GM21367 (cell line): ENCODE measurements around the gene MLLT3.

Experiments used
- ATAC-seq: cut with Tn5 transposase; IDR thresholded peaks from one replicate; pipeline ENCODE4 v1.9.1; 2021; ENCODE audit not compliant: unreplicated experiment

The MLLT3 gene

DNA sequence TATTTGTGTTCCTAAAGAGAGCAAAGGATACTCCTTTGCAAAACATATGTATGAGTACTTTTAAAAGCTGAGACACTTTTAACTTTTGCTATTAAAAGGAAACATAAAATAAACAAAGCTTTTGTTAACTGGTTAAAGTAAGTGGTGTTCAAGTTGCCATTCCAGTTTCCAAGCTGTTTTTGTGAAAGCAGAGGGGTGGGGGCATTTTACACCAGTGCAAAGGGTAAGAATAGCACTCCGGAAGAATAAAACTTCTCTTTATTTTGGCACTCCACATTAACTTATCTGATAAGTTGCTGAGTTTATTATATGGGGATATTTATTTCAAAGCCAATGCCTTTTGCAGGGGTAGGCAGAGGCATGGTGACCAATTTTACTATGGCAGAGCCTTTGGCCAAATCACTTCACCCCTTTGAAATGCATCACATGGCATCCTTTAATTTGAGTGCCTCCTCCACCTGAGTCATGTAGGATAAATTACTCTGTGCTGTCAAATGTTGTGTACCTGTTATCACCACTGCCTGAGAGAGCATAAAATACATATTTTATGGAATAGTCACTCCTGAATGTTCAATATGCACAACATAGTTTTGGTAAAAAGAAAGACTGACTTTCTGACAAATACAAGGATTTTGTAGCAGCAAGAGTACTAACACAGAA lies 62.9 kb downstream of the MLLT3 start:
- no peak for ATAC-seq

DNA sequence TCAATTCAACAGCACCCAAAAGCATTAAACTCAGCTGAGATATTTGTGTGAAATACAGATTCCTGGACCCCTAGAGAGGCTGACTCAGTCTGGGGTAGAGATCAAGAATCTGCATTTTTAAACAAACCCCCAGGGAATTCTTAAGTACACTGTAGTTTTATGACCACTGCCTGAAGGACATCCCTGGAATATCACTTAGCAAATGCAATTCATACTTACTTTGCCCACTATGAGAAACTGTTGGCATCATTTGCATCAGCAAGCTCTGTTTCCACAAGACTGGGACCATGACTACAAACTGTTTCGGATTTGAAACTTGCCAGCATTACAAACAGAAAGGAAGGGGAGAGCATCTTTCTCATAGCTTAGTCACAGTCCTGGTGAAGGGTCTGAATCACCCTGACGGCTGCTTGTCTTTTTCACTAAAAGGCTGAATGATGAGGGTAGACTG lies 63.7 kb downstream of the MLLT3 start:
- no peak for ATAC-seq

DNA sequence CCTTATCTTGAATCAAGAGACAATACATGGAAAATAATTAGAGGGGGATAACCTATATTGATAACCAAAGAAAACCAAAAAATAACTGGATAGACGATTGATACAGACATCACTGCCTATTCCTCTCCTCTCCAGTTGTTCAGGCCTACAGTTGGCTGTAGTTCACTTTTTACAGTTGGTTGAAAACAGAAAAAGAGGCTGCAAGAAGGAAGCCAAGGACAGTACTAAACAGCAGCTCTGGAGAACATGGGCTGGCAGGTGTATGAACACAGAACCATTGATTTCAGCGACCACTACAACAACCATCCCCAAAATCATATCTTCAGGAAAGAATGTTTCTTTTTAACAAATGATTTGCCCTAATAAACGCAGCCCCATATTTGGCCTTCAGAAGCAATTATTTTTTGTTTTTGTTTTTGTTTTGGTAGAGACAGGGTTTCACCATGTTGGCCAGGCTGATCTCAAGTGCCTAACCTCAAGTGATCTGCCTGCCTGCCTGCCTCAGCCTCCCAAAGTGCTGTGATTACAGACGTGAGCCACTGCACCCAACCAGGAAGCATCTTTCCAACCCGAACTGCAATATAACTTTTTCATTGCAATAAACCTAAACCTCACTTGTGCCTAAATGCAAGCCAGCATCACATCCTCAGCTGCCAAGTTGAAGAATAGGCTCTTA lies 64.3 kb downstream of the MLLT3 start:
- no peak for ATAC-seq

DNA sequence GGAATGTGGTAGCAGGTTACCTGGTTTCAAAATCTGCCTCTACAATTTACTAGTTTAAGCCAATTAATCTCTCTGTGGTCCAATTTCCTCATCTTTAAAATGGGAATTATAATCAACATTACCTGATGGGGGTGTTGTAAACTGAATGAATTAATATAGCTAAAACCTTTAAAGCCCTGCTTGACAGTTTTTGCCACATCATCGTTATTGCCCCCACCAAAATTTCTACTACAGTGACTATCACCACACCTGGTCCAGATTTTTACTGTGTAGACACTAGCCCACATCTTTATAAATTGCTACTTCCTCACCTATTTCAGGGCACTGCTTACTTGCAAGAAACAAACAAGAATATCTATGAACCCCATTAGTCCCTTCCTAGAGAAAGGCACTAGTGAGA lies 65.0 kb downstream of the MLLT3 start:
- no peak for ATAC-seq

DNA sequence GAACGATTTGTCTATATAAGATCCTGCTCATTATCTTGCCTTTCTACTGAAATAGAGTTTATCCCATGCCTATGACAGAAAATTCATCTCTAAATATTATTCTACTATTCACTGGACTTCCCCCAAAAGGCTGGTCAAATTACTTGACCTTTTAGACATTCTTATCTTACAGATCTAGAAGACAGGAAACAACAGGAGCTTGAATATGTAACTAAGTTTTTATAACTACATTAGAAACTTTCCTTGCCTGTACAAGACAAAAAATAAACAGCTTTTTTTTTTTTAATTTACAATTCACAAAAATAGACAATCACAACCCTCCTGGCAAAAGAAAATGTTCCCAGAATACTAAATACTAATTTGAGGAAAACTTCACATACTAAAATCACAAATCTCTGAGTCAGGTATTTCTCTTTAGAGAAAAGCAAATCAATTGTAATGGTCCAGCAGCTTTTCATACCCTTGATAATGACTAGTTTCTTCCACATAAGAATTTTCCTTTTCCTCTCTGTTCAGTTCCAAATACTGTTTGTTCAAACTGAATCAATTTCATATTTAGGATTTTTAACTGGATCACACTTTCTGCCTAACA lies 68.6 kb downstream of the MLLT3 start:
- no peak for ATAC-seq

DNA sequence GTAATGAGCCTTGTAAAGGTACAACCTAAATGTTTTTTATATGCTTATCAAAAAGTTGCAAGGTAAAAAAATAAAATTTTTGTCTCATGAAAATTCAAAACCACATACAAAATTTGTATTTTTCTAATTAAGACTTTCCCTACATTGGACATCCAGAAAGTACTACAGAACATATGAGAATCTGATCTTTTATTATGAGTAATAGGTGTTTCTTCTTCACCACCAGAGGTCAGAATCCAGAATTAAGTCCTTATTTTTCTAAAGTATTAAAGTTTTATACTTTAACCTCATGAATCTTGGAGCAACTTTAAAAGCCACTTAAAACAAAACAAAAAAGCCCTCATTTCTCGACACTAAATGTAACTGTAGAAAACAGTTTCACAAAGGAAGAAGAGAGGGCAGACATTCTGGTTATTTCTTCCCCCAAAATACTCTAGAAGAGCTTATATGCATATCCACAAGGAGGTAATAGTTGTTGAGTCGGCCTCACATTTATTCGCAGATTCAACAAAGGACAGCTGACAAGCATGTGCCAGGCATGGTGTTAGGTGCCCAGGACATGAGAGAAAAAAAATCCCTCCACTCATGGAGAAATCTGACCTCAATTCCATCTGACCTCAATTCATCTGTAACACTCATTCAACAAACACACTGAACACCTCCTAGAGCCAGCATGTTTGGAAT lies 69.3 kb downstream of the MLLT3 start:
- no peak for ATAC-seq

DNA sequence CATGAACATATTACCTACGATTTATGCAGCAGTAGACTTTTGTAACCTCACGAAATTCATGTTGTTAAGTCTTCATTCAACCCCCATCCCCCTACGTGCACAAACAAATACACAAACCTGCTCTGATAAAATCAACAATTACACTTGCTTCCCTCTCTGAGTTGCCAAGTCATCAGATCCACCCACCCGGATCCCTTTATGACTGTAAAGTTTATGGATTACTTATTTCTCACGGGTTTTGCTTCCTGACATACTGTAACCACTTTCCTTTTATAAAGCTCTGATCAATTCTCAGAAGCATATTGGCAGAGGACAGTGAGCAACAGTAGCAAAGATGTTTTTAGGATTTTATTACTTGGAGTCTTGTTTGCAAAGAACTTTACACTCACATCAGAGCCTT lies 70.5 kb downstream of the MLLT3 start:
- no peak for ATAC-seq

DNA sequence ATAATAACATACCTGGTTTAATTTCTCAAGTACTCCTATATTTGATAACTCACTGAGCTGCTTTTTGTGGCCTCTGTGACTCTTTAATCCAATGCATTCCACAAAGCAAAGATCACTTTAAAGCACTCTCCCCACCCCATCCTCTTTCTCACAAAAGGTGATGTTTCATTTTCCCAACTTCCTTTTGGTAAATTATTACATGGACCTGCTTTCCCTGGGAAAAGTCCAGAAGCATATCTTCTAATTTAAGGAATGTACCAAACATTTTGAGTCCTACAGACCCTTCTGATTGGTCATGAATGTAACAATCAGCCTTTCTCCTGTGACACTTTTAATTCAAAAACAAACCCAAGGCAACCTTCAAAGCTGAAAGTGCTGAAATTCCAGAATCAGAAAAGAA lies 71.1 kb downstream of the MLLT3 start:
- ATAC-seq = no peak

DNA sequence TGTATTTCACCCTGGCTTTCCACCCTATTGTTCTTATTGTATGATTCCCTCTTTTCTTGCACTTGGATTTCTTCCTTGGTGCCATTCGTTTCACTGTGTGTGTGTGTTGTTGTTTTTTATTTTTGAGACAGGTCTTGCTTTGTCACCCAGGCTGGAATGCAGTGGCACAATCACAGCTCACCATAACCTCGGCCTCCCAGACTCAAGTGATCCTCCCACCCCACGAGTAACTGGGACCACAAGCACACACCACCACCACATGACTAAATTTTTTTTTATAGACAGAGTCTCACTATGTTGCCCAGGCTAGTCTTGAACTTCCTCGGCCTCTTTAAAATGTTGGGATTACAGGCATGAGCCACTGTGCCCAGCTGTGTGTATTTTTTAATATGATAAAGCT lies 72.0 kb downstream of the MLLT3 start:
- no peak for ATAC-seq

DNA sequence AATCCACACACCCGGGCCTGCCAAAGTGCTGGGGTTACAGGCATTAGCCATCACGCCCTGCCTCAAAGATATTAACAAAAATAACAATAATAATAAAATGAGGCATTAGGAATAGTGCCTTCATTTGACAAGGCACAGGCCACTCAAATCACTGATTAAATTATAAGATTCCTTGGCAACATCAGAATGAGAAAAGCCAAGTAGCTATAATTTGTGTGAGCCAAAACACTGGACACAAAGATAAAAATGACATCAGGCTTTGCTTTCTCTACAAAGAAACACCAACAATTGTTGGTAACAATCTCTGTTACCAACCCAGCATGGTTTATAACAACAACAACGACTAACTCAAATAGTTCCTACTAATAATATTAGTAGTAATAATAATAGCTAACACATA lies 73.2 kb downstream of the MLLT3 start:
- no peak for ATAC-seq

DNA sequence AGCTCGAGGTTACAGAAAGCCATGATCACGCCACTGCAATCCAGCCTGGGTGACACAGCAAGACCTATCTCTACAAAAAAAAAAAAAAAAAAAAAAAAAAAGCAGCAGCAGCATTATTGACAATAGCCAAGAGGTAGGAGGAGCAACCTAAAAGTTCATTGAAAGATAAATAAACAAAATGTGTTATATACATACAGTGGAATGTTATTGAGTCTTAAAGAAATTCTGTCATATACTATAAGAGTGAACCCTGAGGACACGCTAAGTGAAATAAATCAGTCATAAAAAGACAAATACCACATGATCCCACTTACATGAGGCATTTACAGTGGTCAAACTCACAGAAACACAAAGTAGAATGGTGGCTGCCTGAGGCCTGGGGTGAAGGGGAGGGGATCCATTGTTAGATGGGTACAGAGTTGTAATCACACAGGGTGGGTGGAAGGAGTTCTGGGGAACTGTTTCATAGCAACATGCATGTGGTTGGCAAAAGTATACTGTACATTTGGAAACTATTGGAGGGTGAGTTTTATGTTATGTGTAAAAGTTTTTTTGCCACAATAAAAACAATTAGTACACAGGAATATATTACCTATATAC lies 77.2 kb downstream of the MLLT3 start:
- no peak for ATAC-seq

DNA sequence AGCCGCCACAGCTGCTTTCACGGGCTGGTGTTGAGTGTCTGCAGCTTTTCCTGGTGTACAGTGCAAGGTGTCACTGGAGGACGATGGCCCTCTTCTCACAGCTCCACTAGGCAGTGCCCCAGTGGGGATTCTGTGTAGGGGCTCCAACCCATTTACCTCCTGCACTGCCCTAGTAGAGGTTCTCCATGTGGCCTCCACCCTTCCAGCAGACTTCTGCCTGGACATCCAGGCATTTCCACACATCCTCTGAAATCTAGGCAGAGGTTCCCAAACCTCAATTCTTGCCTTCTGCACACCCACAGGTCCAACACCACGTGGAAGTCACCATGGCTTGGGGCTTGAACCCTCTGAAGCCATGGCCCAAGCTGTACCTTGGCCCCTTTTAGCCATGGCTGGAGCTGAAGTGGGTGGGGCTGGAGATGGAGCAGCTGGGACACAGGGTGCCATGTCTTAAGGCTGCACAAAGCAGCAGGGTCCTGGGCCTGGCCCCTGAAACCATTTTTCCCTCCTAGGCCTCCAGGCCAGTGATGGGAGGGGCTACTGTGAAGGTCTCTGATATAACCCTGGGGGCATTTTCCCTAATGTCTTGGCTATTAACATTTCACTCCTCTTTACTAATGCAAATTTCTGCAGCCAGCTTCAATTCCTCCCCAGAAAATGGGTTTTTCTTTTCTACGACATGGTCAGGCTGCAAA lies 82.0 kb downstream of the MLLT3 start:
- ATAC-seq = no peak

DNA sequence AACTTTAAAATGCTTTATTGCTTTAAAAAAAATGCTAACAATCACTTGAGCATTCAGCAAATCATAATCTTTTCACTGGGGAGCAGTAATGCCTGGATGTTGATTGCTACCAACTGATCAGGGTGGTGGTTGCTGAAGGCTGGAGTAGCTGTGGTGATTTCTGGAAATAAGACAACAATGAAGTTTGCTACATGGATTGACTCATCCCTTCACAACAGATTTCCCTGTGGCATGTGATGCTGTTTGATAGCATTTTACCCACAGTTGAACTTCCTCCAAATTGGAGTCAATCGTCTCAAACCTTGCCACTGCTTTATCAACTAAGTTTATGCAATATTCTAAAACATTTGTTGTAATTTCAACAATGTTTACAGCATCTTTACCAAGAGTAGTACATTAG lies 83.3 kb downstream of the MLLT3 start:
- no peak for ATAC-seq

DNA sequence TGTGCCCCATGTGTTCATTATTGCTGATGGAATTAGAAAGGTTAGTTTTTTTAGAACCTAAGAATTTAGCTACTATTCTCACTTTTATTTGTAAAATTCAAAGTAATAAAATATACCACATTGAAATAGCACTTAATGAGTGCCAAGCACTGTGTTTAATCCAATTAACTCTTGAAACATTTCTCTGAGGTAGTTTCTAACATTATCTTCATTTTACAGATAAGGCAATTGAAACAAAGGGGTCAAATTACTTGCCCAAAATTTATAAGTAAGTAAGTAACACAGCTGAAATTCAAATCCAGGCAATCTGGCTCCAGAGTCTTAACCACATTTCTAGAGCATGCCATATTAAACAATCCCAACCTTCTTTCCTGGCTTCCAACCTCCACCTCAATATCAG lies 84.2 kb downstream of the MLLT3 start:
- ATAC-seq = no peak

DNA sequence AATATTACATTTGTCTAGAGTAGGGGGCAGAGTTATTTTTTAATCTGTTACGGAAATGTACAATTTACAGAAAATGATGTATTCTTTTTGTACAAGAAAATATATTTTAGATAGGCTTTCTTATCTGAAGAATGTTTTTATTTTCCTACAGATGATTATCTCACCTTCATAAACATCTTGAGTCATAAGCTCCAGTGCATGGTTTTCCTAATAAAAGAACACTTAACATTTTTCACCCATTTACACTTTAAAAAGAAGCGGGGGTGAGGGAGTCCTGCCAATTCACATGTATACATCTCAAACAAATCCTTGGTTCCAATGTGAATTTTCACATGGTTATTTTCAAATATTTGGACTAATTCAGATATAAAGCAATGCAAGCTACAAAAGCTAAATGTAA lies 85.0 kb downstream of the MLLT3 start:
- no peak for ATAC-seq

DNA sequence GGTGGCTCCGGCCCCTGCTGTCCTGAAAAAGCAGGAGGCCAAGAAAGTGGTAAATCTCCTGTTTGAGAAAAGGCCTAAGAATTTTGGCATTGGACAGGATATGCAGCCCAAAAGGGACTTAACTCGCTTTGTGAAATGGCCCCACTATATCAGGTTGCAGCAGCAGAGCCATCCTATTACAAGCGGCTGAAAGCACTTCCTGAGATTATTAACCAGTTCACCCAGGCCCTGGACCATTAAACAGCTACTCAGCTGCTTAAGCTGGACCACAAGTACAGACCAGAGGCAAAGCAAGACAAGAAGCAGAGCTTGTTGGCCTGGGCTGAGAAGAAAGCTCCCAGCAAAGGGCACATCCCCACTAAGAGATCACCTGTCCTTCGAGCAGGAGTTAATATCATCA lies 89.7 kb downstream of the MLLT3 start:
- no peak for ATAC-seq

DNA sequence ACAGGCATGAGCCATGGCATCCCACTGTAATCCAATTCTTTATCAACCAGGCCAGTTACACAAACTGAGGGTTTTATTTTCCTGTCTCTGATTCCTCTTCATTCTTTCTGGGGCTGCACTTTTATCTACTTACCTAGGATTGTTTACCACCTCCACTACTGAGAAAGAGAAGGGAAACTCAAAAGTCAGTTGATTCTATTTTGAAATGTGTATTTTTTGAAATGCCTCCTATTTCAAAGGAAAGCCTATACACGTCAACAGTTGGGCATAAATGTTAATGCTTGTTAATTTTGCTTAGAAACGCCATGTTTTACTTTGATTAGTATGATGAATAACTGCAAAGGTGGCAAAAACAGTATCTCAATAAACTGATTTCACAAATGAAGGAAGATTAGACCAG lies 92.5 kb downstream of the MLLT3 start:
- ATAC-seq = no peak

DNA sequence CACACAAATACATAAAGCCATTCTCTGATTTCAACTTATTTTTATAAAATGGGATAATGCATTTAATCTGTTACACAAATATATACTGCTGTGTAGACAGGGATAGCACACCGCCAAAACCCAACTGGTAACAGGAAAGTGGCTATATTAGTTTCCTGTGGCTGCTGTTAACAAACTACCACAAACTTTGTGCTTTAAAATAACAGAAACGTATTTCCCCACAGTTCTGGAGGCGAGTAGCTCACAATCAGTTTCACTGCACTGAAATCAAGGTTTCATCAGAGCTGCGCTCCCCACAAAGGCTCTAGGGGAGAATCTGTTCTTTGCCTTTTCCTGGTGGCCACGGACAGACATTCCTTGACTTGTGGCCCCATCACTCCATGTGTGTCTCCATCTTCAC lies 94.0 kb downstream of the MLLT3 start:
- ATAC-seq = no peak

DNA sequence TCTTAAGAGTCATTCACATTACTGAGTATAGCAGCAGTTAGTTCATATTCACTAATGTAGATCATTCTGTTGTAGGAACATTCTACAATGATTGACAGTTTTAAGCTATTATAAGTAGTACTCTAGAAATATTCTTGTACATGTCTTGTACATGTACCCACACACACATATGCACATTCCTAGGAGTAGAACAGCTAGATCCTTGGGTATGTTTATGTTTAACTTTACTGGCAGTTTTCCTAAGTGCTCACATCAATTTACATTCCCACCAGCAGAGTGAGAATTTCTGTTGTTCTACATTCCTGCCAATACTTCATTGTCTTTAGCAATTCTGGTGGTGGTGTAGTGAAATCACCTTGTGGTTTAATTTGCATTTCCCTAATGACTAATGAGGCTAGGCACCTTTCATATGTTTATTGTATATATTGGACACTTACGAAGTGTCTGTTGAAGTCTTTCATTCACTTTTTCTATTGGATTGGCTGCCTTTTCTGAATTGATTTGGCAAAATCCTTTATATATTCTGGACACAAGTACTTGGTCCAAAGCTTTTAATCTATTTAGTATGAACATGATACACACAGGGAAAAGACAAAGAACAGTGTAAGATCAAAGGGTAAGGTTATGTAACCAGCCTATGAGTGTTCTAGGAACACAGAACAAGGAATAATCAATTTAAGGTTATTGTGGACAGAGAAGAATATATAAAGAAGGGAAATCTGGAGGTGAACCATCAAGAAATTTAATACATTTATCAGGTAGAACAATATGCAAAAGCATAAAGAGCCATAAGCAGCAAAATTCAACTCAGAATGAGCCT lies 95.6 kb downstream of the MLLT3 start:
- peak; percentile 71 for ATAC-seq

DNA sequence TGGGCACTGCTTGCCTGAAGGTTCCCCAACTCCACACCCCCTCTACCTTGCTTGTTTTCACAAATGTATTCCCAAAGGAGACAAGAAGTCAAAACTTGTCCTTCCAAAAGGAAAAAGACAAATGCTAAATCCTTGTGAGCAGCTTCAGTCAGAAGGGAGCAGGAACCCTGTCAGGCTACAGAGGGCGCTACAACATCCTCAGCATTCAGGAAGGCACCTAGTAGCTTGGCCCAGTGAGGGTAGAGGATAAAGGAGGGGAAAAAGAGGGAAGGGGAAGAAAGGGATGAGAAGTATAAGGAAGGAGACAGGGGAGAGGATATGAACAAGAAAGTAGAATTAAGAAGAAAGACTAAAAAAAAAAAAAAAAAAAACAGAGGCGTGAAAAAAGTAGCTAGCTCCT lies 97.5 kb downstream of the MLLT3 start:
- no peak for ATAC-seq
